ENCODE measurements around the gene BICDL2. TPM values are rescaled to one million over a fixed set of nuclear protein-coding genes. Genes with fewer than 3 reads are reported as not detected.

Gene BICDL2
- total RNA-seq, 1 experiment from 2014 or later: not detected

DNA sequence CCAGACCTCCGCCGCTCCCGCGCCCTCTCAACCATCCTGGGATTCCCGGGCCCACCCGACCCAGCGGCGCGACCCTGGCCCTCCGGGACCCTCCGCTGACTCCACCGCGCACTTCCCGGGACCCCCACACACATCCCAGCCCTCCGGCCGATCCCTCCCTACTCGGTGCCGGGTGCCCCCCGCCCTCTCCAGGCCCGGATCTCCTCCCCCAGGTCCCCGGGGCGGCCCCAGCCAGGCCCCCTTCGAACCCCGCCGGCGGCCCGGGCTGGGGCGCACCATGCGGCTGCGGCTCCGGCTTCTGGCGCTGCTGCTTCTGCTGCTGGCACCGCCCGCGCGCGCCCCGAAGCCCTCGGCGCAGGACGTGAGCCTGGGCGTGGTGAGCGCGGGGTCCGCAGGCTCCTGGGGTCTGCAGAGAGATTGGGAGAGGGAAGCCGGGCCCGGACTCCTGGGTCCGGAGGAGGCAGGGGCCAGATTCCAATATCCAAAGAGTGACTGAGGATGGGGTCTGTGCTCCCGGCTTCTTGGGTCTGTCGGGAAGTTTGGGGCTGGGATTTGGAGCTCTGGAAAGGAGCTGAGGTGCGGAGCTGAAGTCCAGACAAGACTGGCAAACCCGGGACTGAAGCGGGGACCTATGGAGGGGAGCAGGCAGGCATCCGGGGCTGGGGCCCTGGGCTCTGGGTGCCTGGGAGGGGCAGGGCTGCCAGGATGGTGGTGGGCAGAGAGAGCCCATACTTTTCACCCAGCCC lies 10.1 kb upstream of the BICDL2 start:
- no peak for DNase-seq
- H3K9me3 ChIP-seq (ENCODE audit: low read length): no peaks in the 10 kb centered on the region
- H3K27me3 ChIP-seq (ENCODE audit: low read length): no peaks in the 10 kb centered on the region
- no peak overlapping the region for H3K27ac ChIP-seq (ENCODE audit: low read length)
- no peak overlapping the region for H3K4me2 ChIP-seq (ENCODE audit: low read depth, low read length, poor library complexity, severe bottlenecking)
- H3K36me3 ChIP-seq (ENCODE audit: insufficient read depth, low read length): no peaks in the 10 kb centered on the region
- no peaks in the 10 kb centered on the region for H4K20me1 ChIP-seq (ENCODE audit: insufficient read depth, low read depth, low read length)
- H2AFZ ChIP-seq (ENCODE audit: low read length): no peak overlapping the region
- no peak overlapping the region for H3K4me3 ChIP-seq (ENCODE audit: low read length)
- H3K4me1 ChIP-seq (ENCODE audit: low read length): peaks cover 17% of the 10 kb centered on the region
- no peaks in the 10 kb centered on the region for H3K9me2 ChIP-seq (replicated peaks; ENCODE audit: insufficient read depth, low read length)
- H3K79me2 ChIP-seq (ENCODE audit: low read length): no peaks in the 10 kb centered on the region
- H3K9ac ChIP-seq (ENCODE audit: low read length): no peak overlapping the region

DNA sequence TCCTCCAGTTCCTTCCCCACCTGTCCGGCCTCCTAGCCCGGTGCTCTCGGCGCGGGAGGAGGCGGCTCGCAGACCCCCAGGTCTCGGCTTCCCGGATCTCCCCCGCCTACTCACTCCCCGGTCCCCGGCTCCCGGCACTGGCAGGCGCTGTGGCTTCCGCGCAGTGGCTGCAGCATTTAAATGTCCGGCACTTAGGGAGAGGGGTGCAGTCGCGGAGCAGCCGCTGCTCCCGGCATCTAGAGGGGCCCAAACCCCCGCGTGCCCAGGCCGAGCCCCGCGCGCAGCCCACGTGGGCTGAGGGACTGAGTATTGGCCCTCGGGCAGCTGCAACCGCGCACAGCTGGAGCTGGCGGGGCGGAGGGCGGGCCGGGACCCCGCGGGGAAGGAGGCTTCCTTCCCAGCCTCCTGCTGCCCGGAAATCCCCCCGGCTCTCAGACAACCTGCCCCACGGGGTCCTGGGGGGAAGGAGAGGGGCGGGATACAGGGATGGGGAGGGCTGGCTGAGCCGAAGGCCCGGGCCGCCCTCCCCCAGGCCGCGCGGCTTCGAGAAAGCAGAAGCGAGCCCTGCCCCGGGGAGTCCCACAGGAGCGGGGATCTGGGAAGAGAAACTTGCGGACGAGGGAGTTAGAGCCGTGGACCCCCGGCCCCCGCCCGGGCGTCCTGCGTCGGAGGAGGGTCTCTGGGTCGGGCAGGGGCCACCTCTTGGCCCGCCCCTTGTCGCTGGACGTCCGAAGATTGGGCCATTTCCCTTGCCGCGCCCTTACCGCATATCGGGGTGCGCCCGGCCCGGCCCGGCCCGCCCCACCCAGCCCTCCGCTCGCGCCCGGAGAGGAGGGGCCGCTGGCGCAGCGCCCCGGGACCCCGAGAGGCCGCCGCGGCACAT lies 9.3 kb upstream of the BICDL2 start, which contains the start of gene MMP25:
TSS of gene MMP25 (plus strand) at position 804 of the 883 bp plus-strand sequence. CDS start 357 bp downstream, outside the sequence.
- no peak for DNase-seq
- peak within 1 kb of the TSS; percentile 67 for H3K4me2 ChIP-seq (ENCODE audit: low read depth, low read length, poor library complexity, severe bottlenecking)

GRCh38 chr16:3044708-3045107 lies 8.0 kb upstream of the BICDL2 start:
- H3K4me3 ChIP-seq (ENCODE audit: low read length): no peak overlapping the region
- H3K9me3 ChIP-seq (ENCODE audit: low read length): no peaks in the 10 kb centered on the region
- no peaks in the 10 kb centered on the region for H3K9me2 ChIP-seq (replicated peaks; ENCODE audit: insufficient read depth, low read length)
- H3K4me2 ChIP-seq (ENCODE audit: low read depth, low read length, poor library complexity, severe bottlenecking): no peak overlapping the region
- no peak overlapping the region for H3K27ac ChIP-seq (ENCODE audit: low read length)
- H3K79me2 ChIP-seq (ENCODE audit: low read length): no peaks in the 10 kb centered on the region
- H3K9ac ChIP-seq (ENCODE audit: low read length): no peak overlapping the region
- DNase-seq: no peak
- peaks cover 7% of the 10 kb centered on the region for H3K4me1 ChIP-seq (ENCODE audit: low read length)
- H2AFZ ChIP-seq (ENCODE audit: low read length): no peak overlapping the region
- no peaks in the 10 kb centered on the region for H3K27me3 ChIP-seq (ENCODE audit: low read length)
- no peaks in the 10 kb centered on the region for H3K36me3 ChIP-seq (ENCODE audit: insufficient read depth, low read length)
- no peaks in the 10 kb centered on the region for H4K20me1 ChIP-seq (ENCODE audit: insufficient read depth, low read depth, low read length)

More for the DNA sequence above, 9.3 kb upstream of the BICDL2 start, which contains the start of gene MMP25:
- Histone ChIP-seq H3K79me2 (ENCODE audit: low read length) (no peaks in the 10 kb centered on the region), H3K27me3 (ENCODE audit: low read length) (no peaks in the 10 kb centered on the region), H4K20me1 (ENCODE audit: insufficient read depth, low read depth, low read length) (no peaks in the 10 kb centered on the region), H3K9me3 (ENCODE audit: low read length) (no peaks in the 10 kb centered on the region), H3K4me1 (ENCODE audit: low read length) (peaks cover 16% of the 10 kb centered on the region), H3K9ac (ENCODE audit: low read length) (peak within 1 kb of the TSS; percentile 53), H3K27ac (ENCODE audit: low read length) (no peak within 1 kb of the TSS), H3K36me3 (ENCODE audit: insufficient read depth, low read length) (no peaks in the 10 kb centered on the region), H3K9me2 (replicated peaks; ENCODE audit: insufficient read depth, low read length) (no peaks in the 10 kb centered on the region), H3K4me3 (ENCODE audit: low read length) (peak within 1 kb of the TSS; percentile 59; the same call in 1 of the 2 replicates), H2AFZ (ENCODE audit: low read length) (no peak within 1 kb of the TSS)

DNA sequence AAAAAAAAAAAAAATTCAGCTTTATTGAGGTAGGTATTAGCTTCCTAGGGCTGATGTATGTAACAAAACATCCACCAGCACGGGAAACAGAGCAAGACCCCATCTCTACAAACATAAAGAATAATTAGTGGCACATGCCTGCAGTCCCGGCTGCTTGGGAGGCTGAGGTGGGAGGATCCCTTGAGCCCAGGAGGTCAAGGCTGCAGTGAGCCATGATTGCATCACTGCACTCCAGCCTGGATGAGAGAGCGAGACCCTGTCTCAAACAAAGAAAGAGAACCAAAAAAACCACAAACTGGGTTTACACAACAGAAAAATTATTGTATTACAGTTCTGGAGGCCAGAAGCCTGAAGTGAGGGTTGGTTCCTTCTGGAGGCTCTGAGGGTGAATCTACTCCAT lies 5.6 kb upstream of the BICDL2 start:
- H4K20me1 ChIP-seq (ENCODE audit: insufficient read depth, low read depth, low read length): no peaks in the 10 kb centered on the region
- H3K4me3 ChIP-seq (ENCODE audit: low read length): no peak overlapping the region
- H3K79me2 ChIP-seq (ENCODE audit: low read length): no peaks in the 10 kb centered on the region
- no peaks in the 10 kb centered on the region for H3K36me3 ChIP-seq (ENCODE audit: insufficient read depth, low read length)
- H3K4me2 ChIP-seq (ENCODE audit: low read depth, low read length, poor library complexity, severe bottlenecking): no peak overlapping the region
- H2AFZ ChIP-seq (ENCODE audit: low read length): no peak overlapping the region
- H3K9me2 ChIP-seq (replicated peaks; ENCODE audit: insufficient read depth, low read length): no peaks in the 10 kb centered on the region
- no peak overlapping the region for H3K27ac ChIP-seq (ENCODE audit: low read length)
- DNase-seq: no peak
- no peak overlapping the region for H3K9ac ChIP-seq (ENCODE audit: low read length)
- no peaks in the 10 kb centered on the region for H3K9me3 ChIP-seq (ENCODE audit: low read length)
- H3K4me1 ChIP-seq (ENCODE audit: low read length): peaks cover 7% of the 10 kb centered on the region
- H3K27me3 ChIP-seq (ENCODE audit: low read length): no peaks in the 10 kb centered on the region

GRCh38 chr16:3038896-3039295 lies 2.2 kb upstream of the BICDL2 start:
- no peaks in the 10 kb centered on the region for H3K9me3 ChIP-seq (ENCODE audit: low read length)
- no peaks in the 10 kb centered on the region for H3K79me2 ChIP-seq (ENCODE audit: low read length)
- no peaks in the 10 kb centered on the region for H3K9me2 ChIP-seq (replicated peaks; ENCODE audit: insufficient read depth, low read length)
- no peak overlapping the region for H2AFZ ChIP-seq (ENCODE audit: low read length)
- H4K20me1 ChIP-seq (ENCODE audit: insufficient read depth, low read depth, low read length): no peaks in the 10 kb centered on the region
- no peaks in the 10 kb centered on the region for H3K4me1 ChIP-seq (ENCODE audit: low read length)
- no peak overlapping the region for H3K27ac ChIP-seq (ENCODE audit: low read length)
- no peak for DNase-seq
- H3K4me2 ChIP-seq (ENCODE audit: low read depth, low read length, poor library complexity, severe bottlenecking): no peak overlapping the region
- no peak overlapping the region for H3K4me3 ChIP-seq (ENCODE audit: low read length)
- no peaks in the 10 kb centered on the region for H3K36me3 ChIP-seq (ENCODE audit: insufficient read depth, low read length)
- H3K27me3 ChIP-seq (ENCODE audit: low read length): no peaks in the 10 kb centered on the region
- H3K9ac ChIP-seq (ENCODE audit: low read length): no peak overlapping the region

DNA sequence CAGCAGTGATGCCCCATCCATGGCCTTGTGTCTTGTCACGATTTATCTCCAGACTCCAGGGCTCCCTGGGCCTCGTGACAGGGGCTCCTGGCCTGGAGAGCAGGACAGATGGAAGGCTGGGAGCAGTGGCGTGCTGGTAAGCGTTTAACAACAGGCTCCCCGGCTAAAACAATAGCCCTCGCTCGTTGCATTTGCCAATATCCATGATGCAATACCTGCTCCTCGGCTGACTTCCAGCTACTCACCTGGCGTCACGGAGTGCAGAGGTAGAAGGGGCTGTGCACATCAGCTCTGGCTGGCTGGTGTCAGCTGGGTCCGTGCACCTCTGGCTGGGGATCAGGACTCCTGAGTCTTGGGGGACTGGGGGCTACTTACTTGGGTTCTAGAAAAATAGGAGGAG lies 1.5 kb upstream of the BICDL2 start:
- DNase-seq: no peak
- no peaks in the 10 kb centered on the region for H3K9me3 ChIP-seq (ENCODE audit: low read length)
- no peak overlapping the region for H3K4me2 ChIP-seq (ENCODE audit: low read depth, low read length, poor library complexity, severe bottlenecking)
- H3K9ac ChIP-seq (ENCODE audit: low read length): no peak overlapping the region
- H3K9me2 ChIP-seq (replicated peaks; ENCODE audit: insufficient read depth, low read length): no peaks in the 10 kb centered on the region
- no peak overlapping the region for H3K4me3 ChIP-seq (ENCODE audit: low read length)
- no peak overlapping the region for H3K27ac ChIP-seq (ENCODE audit: low read length)
- no peaks in the 10 kb centered on the region for H3K79me2 ChIP-seq (ENCODE audit: low read length)
- no peaks in the 10 kb centered on the region for H3K36me3 ChIP-seq (ENCODE audit: insufficient read depth, low read length)
- H4K20me1 ChIP-seq (ENCODE audit: insufficient read depth, low read depth, low read length): no peaks in the 10 kb centered on the region
- H3K27me3 ChIP-seq (ENCODE audit: low read length): no peaks in the 10 kb centered on the region
- H3K4me1 ChIP-seq (ENCODE audit: low read length): no peaks in the 10 kb centered on the region
- H2AFZ ChIP-seq (ENCODE audit: low read length): no peak overlapping the region

- DNase-seq: no peak
- H3K9me3 ChIP-seq (ENCODE audit: low read length): no peaks in the 10 kb centered on the region
- H3K79me2 ChIP-seq (ENCODE audit: low read length): no peaks in the 10 kb centered on the region
- no peaks in the 10 kb centered on the region for H3K27me3 ChIP-seq (ENCODE audit: low read length)
- H3K9me2 ChIP-seq (replicated peaks; ENCODE audit: insufficient read depth, low read length): no peaks in the 10 kb centered on the region
- H3K4me2 ChIP-seq (ENCODE audit: low read depth, low read length, poor library complexity, severe bottlenecking): no peak overlapping the region
- no peak overlapping the region for H3K4me3 ChIP-seq (ENCODE audit: low read length)
- H3K36me3 ChIP-seq (ENCODE audit: insufficient read depth, low read length): no peaks in the 10 kb centered on the region
- H3K4me1 ChIP-seq (ENCODE audit: low read length): no peaks in the 10 kb centered on the region
- H3K9ac ChIP-seq (ENCODE audit: low read length): no peak overlapping the region
- H2AFZ ChIP-seq (ENCODE audit: low read length): no peak overlapping the region
- 0 out of 2 replicates have a peak, but pooled peaks cover 8% of the 10 kb centered on the region for H4K20me1 ChIP-seq (ENCODE audit: insufficient read depth, low read depth, low read length)
- no peak overlapping the region for H3K27ac ChIP-seq (ENCODE audit: low read length)
These were observed 595 bp downstream of the BICDL2 start for GRCh38 chr16:3035972-3036725.

All from Karpas-422 (cell line).